ENCODE measurements around the gene NMRAL1. TPM values are rescaled to one million over a fixed set of nuclear protein-coding genes. Genes with fewer than 3 reads are reported as not detected.
A peak's percentile ranks its signal among the peaks of the same experiment; 100 is the strongest.

NMRAL1 gene
- 6.3 and 10.0 TPM in 2 replicates for polyA plus RNA-seq
- polyA minus RNA-seq, result 4.1 and 5.2 TPM in 2 replicates

DNA sequence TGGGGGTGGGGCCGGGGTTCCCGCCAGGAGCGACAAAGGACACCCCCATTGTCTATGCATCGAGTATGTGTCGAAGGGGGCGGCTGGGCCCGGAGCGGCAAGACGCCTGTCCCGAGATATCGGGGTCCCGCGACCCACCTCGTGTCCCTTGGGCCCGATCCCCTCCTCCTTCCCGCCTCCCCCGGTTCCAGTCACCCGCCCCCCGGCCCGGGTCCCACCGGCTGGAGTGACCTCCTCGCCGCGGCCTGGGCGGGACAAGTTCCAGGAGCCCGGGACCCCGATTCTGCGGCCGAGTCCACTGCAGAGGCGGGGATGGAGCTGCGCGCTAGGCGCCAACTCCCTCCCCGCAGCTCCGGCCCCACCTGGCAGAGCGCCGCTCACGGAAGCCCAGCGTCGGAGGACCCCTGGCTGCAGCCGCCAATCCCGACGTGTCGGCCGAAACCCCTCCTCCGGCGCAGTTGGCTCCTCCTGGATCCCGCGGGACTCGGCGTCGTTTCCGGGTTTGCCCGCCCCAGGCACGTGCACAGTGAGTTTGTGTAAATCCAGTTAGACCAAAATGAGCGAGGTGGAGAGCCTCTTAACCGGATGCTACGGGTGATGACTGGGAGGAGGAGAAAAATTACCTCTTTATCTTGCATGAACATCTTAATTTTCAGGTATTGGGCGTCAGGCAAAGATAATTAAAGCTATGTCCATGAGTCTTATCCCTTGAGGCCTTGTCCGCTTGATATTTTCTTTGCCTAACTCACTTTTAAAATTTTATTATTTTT, at the start of gene NMRAL1:
Gene NMRAL1 (minus strand): TSS at position 434 of the 770 bp plus-strand sequence. CDS start 493 bp downstream, outside the sequence.
- Histone ChIP-seq H3F3A (ENCODE audit: insufficient read depth, low read length, poor library complexity, severe bottlenecking) (no peaks in the 10 kb centered on the region), H4K20me1 (ENCODE audit: insufficient read depth) (no peaks in the 10 kb centered on the region), H3K27me3 (ENCODE audit: insufficient read depth, low read depth, low read length) (peaks cover 8% of the 10 kb centered on the region), H3K27ac (ENCODE audit: low read length) (no peak within 1 kb of the TSS), H3K9me3 (ENCODE audit: low read length) (no peaks in the 10 kb centered on the region), H3K9me2 (ENCODE audit: insufficient read depth, low read length) (no peaks in the 10 kb centered on the region), H3K36me3 (ENCODE audit: insufficient read depth, low read length) (no peaks in the 10 kb centered on the region), H2AFZ (ENCODE audit: low read depth, low read length) (no peak within 1 kb of the TSS), H3K9ac (ENCODE audit: low read length) (peak within 1 kb of the TSS; percentile 48), H3K4me2 (ENCODE audit: low read length) (no peak within 1 kb of the TSS), H3K4me3 (ENCODE audit: low read length) (peak within 1 kb of the TSS; percentile 62), H3K79me2 (replicated peaks; ENCODE audit: insufficient read depth, low read length) (peaks cover 3% of the 10 kb centered on the region)
- TF ChIP-seq, protein P1, sequence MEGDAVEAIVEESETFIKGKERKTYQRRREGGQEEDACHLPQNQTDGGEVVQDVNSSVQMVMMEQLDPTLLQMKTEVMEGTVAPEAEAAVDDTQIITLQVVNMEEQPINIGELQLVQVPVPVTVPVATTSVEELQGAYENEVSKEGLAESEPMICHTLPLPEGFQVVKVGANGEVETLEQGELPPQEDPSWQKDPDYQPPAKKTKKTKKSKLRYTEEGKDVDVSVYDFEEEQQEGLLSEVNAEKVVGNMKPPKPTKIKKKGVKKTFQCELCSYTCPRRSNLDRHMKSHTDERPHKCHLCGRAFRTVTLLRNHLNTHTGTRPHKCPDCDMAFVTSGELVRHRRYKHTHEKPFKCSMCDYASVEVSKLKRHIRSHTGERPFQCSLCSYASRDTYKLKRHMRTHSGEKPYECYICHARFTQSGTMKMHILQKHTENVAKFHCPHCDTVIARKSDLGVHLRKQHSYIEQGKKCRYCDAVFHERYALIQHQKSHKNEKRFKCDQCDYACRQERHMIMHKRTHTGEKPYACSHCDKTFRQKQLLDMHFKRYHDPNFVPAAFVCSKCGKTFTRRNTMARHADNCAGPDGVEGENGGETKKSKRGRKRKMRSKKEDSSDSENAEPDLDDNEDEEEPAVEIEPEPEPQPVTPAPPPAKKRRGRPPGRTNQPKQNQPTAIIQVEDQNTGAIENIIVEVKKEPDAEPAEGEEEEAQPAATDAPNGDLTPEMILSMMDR (IDR thresholded peaks at IDR 0.05; ENCODE audit: poor library complexity, severe bottlenecking), result no peak
- peak; percentile 23 for TF ChIP-seq POLR2AphosphoS5 (IDR thresholded peaks at IDR 0.05)
- TF ChIP-seq MXI1 (conservative IDR thresholded peaks at IDR 0.05; ENCODE audit: poor library complexity, severe bottlenecking), result peak; percentile 13

DNA sequence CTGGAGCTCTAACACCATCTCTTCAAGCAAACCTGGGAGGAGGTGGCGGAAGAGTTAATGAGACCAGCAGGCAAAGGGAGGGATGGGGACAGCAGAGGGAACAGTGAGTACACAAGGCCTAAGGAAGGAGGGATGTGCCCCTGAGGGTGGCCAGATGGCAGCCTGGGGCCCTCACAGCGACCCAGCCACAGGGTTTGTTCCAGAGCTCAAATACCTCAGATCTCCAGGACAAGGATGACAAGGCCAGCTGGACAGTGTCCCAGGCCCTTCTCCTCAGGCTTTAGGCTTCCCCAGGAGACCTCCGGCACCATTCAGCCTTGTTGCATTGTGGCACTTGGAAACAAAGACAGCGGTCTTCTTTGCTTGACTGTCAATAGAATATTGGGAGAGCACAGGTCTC, 49.3 kb upstream of the NMRAL1 start:
- H3K27ac ChIP-seq (ENCODE audit: low read length), result no peak overlapping the region
- no peaks in the 10 kb centered on the region for H4K20me1 ChIP-seq (ENCODE audit: insufficient read depth)
- no peaks in the 10 kb centered on the region for H3K9me3 ChIP-seq (ENCODE audit: low read length)
- no peaks in the 10 kb centered on the region for H3K9me2 ChIP-seq (ENCODE audit: insufficient read depth, low read length)
- no peak overlapping the region for H2AFZ ChIP-seq (ENCODE audit: low read depth, low read length)
- no peaks in the 10 kb centered on the region for H3K79me2 ChIP-seq (replicated peaks; ENCODE audit: insufficient read depth, low read length)
- no peaks in the 10 kb centered on the region for H3K36me3 ChIP-seq (ENCODE audit: insufficient read depth, low read length)
- H3K27me3 ChIP-seq (ENCODE audit: insufficient read depth, low read depth, low read length), result no peaks in the 10 kb centered on the region
- no peaks in the 10 kb centered on the region for H3F3A ChIP-seq (ENCODE audit: insufficient read depth, low read length, poor library complexity, severe bottlenecking)
- H3K9ac ChIP-seq (ENCODE audit: low read length), result no peak overlapping the region
- H3K4me2 ChIP-seq (ENCODE audit: low read length), result no peak overlapping the region
- TF ChIP-seq MXI1 (conservative IDR thresholded peaks at IDR 0.05; ENCODE audit: poor library complexity, severe bottlenecking), result no peak
- TF ChIP-seq, protein P1 (IDR thresholded peaks at IDR 0.05; ENCODE audit: poor library complexity, severe bottlenecking), result no peak
- no peak for TF ChIP-seq RAD21 (conservative IDR thresholded peaks at IDR 0.05)
- TF ChIP-seq SMC3 (conservative IDR thresholded peaks at IDR 0.05; ENCODE audit: poor library complexity), result no peak
- TF ChIP-seq EP300 (conservative IDR thresholded peaks at IDR 0.05; ENCODE audit: poor library complexity, severe bottlenecking), result no peak
- TF ChIP-seq, protein P2, sequence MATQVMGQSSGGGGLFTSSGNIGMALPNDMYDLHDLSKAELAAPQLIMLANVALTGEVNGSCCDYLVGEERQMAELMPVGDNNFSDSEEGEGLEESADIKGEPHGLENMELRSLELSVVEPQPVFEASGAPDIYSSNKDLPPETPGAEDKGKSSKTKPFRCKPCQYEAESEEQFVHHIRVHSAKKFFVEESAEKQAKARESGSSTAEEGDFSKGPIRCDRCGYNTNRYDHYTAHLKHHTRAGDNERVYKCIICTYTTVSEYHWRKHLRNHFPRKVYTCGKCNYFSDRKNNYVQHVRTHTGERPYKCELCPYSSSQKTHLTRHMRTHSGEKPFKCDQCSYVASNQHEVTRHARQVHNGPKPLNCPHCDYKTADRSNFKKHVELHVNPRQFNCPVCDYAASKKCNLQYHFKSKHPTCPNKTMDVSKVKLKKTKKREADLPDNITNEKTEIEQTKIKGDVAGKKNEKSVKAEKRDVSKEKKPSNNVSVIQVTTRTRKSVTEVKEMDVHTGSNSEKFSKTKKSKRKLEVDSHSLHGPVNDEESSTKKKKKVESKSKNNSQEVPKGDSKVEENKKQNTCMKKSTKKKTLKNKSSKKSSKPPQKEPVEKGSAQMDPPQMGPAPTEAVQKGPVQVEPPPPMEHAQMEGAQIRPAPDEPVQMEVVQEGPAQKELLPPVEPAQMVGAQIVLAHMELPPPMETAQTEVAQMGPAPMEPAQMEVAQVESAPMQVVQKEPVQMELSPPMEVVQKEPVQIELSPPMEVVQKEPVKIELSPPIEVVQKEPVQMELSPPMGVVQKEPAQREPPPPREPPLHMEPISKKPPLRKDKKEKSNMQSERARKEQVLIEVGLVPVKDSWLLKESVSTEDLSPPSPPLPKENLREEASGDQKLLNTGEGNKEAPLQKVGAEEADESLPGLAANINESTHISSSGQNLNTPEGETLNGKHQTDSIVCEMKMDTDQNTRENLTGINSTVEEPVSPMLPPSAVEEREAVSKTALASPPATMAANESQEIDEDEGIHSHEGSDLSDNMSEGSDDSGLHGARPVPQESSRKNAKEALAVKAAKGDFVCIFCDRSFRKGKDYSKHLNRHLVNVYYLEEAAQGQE (IDR thresholded peaks at IDR 0.05; ENCODE audit: borderline replicate concordance), result no peak
- no peak overlapping the region for H3K4me3 ChIP-seq (ENCODE audit: low read length)
